NCI-H82 treated with DMSO at 0.1 percent for 48 hours (cell line): Measurements from ENCODE around the gene FHIT.
"Not testable (repeated sequence)": the region's sequence is repeated elsewhere in the genome, so short reads cannot be mapped to it uniquely, and the experiment has no call there.

ENCODE experiments used
- DNase-seq: peaks from one replicate; lab custom pipeline; 2025; ENCODE audit not compliant: unreplicated experiment; lab: John Stamatoyannopoulos, UW

Gene FHIT

GRCh38 chr3:61117045-61117898, 134.0 kb downstream of the FHIT start:
- no peak for DNase-seq

GRCh38 chr3:61114316-61114953, 136.8 kb downstream of the FHIT start:
- DNase-seq: peak; percentile 27

- DNase-seq: no peak
Measured at GRCh38 chr3:61111825-61112224, 139.4 kb downstream of the FHIT start.

- DNase-seq: no peak
Measured at GRCh38 chr3:61110576-61110975, 140.7 kb downstream of the FHIT start.

- no peak for DNase-seq
Measured at GRCh38 chr3:61108247-61109019, 142.8 kb downstream of the FHIT start.

- DNase-seq: no peak
Measured at GRCh38 chr3:61094608-61095007, 156.6 kb downstream of the FHIT start.

GRCh38 chr3:61093364-61093763, 157.9 kb downstream of the FHIT start:
- DNase-seq: no peak

- DNase-seq: no peak
Measured at GRCh38 chr3:61092870-61093269, 158.4 kb downstream of the FHIT start.

- no peak for DNase-seq
Measured at GRCh38 chr3:61090389-61091169, 160.7 kb downstream of the FHIT start.

- no peak for DNase-seq
Measured at GRCh38 chr3:61087465-61087864, 163.8 kb downstream of the FHIT start.

GRCh38 chr3:61081554-61081953, 169.7 kb downstream of the FHIT start:
- no peak for DNase-seq

GRCh38 chr3:61080737-61081445, 170.4 kb downstream of the FHIT start:
- DNase-seq: no peak

- DNase-seq: no peak
Measured at GRCh38 chr3:61078048-61078752, 173.1 kb downstream of the FHIT start.

GRCh38 chr3:61077551-61077950, 173.7 kb downstream of the FHIT start:
- DNase-seq: no peak

- no peak for DNase-seq
Measured at GRCh38 chr3:61074783-61075182, 176.5 kb downstream of the FHIT start.

- DNase-seq: no peak
Measured at GRCh38 chr3:61073566-61074165, 177.6 kb downstream of the FHIT start.

- DNase-seq: no peak
Measured at GRCh38 chr3:61068084-61068483, 183.2 kb downstream of the FHIT start.

GRCh38 chr3:61066800-61067199, 184.5 kb downstream of the FHIT start:
- DNase-seq: no peak

- not testable (repeated sequence) for DNase-seq
Measured at GRCh38 chr3:61066222-61066621, 185.0 kb downstream of the FHIT start.
